Measurements from ENCODE around the gene CTTNBP2NL.

GRCh38 chr1:112429749-112430148 is 33.7 kb downstream of the CTTNBP2NL start:
- TF ChIP-seq POLR2AphosphoS5 (IDR thresholded peaks at IDR 0.05), result no peak
- TF ChIP-seq CTCF (IDR thresholded peaks at IDR 0.05), result no peak

Data from suprapubic skin (tissue), 3 donors.